ENCODE data around the gene ZKSCAN8. TPM values are rescaled to one million over a fixed set of nuclear protein-coding genes. Genes with fewer than 3 reads are reported as not detected.

Gene ZKSCAN8
- polyA plus RNA-seq, 1 of the 3 experiments (the other 2 are of a cell fraction) = 4.3 TPM

DNA sequence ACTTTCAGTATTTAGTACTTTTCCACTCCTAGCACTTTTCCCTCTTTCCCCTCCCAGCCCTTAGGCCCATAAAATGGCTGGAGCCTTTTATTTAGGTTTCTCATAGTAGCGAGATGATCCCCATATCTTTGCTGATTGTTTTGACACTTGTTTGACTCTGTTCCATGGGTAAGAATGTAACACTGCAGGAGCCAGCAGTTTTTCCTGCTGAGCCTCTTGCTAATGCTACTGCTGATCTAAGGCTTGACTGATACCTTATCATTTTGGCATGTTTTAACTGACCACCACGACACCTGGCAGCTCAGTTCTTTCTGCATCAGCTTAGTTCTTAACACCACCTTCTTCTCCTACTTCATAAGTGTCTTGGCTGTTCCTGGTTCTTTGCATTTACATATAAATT lies 29.6 kb downstream of the ZKSCAN8 start:
- CTCF ChIA-PET = no interaction called here
- peaks cover 5% of the 10 kb centered on the region for H3F3A ChIP-seq (replicated peaks; ENCODE audit: insufficient read depth)

DNA sequence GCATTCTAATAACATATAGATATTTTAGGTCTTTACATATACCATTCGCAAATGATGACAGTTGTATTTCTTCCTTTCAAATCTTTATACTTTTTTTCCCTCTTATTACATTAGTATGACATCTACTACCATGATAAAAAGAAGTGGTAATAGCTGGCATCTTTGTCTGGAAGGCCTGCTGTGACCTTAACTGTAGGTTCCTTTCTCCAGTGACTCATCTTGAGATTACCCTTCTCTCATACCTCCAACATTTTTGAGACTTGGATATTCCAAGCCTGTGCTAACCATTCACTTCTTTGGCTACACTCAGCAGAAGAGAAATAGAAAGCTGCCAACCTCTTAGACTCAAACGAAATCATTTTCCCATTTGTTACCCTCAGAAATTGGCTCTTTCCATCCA lies 30.3 kb downstream of the ZKSCAN8 start:
- WGBS (ENCODE audit: low lambda C conversion rate) = 72% methylated on average over 2 of the region's 2 CpGs
- Histone ChIP-seq H3K4me2 (no peak overlapping the region), H3K9me3 (no peaks in the 10 kb centered on the region), H3F3A (replicated peaks; ENCODE audit: insufficient read depth) (peaks cover 5% of the 10 kb centered on the region), H2AFZ (ENCODE audit: low read depth) (no peak overlapping the region), H3K79me2 (ENCODE audit: insufficient read depth) (no peaks in the 10 kb centered on the region), H3K4me3 (ENCODE audit: low read depth in 2 of 2, low read length in 1 of 2) (no peak overlapping the region), H3K36me3 (replicated peaks in 1 of 2; ENCODE audit: control insufficient read depth in 1 of 2, insufficient read depth in 2 of 2, low read length in 1 of 2) (no peaks in the 10 kb centered on the region), H4K20me1 (ENCODE audit: insufficient read depth) (no peaks in the 10 kb centered on the region), H3K4me1 (ENCODE audit: control insufficient read depth in 1 of 2, insufficient read depth in 2 of 2, low read depth in 1 of 2, low read length in 1 of 2) (no peaks in the 10 kb centered on the region), H3K27ac (ENCODE audit: low read depth in 2 of 2, low read length in 1 of 2) (no peak overlapping the region), H3K9ac (no peak overlapping the region), H3K27me3 (ENCODE audit: insufficient read depth) (no peaks in the 10 kb centered on the region), H3K9me2 (no peaks in the 10 kb centered on the region)
- no peak for DNase-seq
- TF ChIP-seq MAX (IDR thresholded peaks at IDR 0.05; ENCODE audit: low read depth) = no peak
- TF ChIP-seq RCOR1 (IDR thresholded peaks at IDR 0.05; ENCODE audit: low read length) = no peak
- no peak for TF ChIP-seq TEAD4 (IDR thresholded peaks at IDR 0.05; ENCODE audit: borderline replicate concordance, insufficient read depth)
- TF ChIP-seq GATA2 (CRISPR knock-in tag; IDR thresholded peaks at IDR 0.05) = no peak
- TF ChIP-seq RFX5 (IDR thresholded peaks at IDR 0.05; ENCODE audit: low read length) = no peak
- no peak for TF ChIP-seq YY1 (IDR thresholded peaks at IDR 0.05; ENCODE audit: low read depth)
- CTCF ChIA-PET = no interaction called here
- POLR2A ChIA-PET = interaction anchor here (1.4 kb wide), 1 partner anchor 10 kb away, joined by 3 read pairs; no protein-coding TSS in a partner anchor

More for the DNA sequence above, 29.6 kb downstream of the ZKSCAN8 start:
- Histone ChIP-seq H4K20me1 (ENCODE audit: insufficient read depth) (no peaks in the 10 kb centered on the region), H3K9me2 (no peaks in the 10 kb centered on the region), H3K36me3 (replicated peaks in 1 of 2; ENCODE audit: control insufficient read depth in 1 of 2, insufficient read depth in 2 of 2, low read length in 1 of 2) (no peaks in the 10 kb centered on the region), H3K4me2 (no peak overlapping the region), H3K9me3 (no peaks in the 10 kb centered on the region), H3K27me3 (ENCODE audit: insufficient read depth) (no peaks in the 10 kb centered on the region), H3K4me3 (ENCODE audit: low read depth in 2 of 2, low read length in 1 of 2) (no peak overlapping the region), H3K9ac (no peak overlapping the region), H3K4me1 (ENCODE audit: control insufficient read depth in 1 of 2, insufficient read depth in 2 of 2, low read depth in 1 of 2, low read length in 1 of 2) (no peaks in the 10 kb centered on the region), H2AFZ (ENCODE audit: low read depth) (no peak overlapping the region), H3K79me2 (ENCODE audit: insufficient read depth) (no peaks in the 10 kb centered on the region), H3K27ac (ENCODE audit: low read depth in 2 of 2, low read length in 1 of 2) (no peak overlapping the region)
- DNase-seq = no peak
- 55% methylated on average over 2 of the region's 2 CpGs for WGBS (ENCODE audit: low lambda C conversion rate)
- TF ChIP-seq FOSL2 (IDR thresholded peaks at IDR 0.05; ENCODE audit: borderline replicate concordance, low read depth) = no peak
- TF ChIP-seq GATA2 (CRISPR knock-in tag; IDR thresholded peaks at IDR 0.05) = no peak
- TF ChIP-seq MEF2A (IDR thresholded peaks at IDR 0.05; ENCODE audit: borderline replicate concordance, low read depth) = no peak
- TF ChIP-seq, protein P1, sequence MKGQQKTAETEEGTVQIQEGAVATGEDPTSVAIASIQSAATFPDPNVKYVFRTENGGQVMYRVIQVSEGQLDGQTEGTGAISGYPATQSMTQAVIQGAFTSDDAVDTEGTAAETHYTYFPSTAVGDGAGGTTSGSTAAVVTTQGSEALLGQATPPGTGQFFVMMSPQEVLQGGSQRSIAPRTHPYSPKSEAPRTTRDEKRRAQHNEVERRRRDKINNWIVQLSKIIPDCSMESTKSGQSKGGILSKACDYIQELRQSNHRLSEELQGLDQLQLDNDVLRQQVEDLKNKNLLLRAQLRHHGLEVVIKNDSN (IDR thresholded peaks at IDR 0.05; ENCODE audit: borderline replicate concordance, low read depth) = no peak
- TF ChIP-seq RCOR1 (IDR thresholded peaks at IDR 0.05; ENCODE audit: low read length) = no peak
- TF ChIP-seq MXI1 (IDR thresholded peaks at IDR 0.05; ENCODE audit: low read depth, low read length) = no peak
- TF ChIP-seq YY1 (IDR thresholded peaks at IDR 0.05; ENCODE audit: low read depth) = no peak
- TF ChIP-seq, protein P2, sequence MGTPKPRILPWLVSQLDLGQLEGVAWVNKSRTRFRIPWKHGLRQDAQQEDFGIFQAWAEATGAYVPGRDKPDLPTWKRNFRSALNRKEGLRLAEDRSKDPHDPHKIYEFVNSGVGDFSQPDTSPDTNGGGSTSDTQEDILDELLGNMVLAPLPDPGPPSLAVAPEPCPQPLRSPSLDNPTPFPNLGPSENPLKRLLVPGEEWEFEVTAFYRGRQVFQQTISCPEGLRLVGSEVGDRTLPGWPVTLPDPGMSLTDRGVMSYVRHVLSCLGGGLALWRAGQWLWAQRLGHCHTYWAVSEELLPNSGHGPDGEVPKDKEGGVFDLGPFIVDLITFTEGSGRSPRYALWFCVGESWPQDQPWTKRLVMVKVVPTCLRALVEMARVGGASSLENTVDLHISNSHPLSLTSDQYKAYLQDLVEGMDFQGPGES (IDR thresholded peaks at IDR 0.05; ENCODE audit: low read depth, low read length) = no peak
- POLR2A ChIA-PET = no interaction called here

Data from SK-N-SH (cell line).